ENCODE results near the gene ACVRL1. TPM values are rescaled to one million over a fixed set of nuclear protein-coding genes. Genes with fewer than 3 reads are reported as not detected.
A peak's percentile ranks its signal among the peaks of the same experiment; 100 is the strongest.

The ACVRL1 gene
- total RNA-seq, 2 experiments from 2014 or later, result not detected

DNA sequence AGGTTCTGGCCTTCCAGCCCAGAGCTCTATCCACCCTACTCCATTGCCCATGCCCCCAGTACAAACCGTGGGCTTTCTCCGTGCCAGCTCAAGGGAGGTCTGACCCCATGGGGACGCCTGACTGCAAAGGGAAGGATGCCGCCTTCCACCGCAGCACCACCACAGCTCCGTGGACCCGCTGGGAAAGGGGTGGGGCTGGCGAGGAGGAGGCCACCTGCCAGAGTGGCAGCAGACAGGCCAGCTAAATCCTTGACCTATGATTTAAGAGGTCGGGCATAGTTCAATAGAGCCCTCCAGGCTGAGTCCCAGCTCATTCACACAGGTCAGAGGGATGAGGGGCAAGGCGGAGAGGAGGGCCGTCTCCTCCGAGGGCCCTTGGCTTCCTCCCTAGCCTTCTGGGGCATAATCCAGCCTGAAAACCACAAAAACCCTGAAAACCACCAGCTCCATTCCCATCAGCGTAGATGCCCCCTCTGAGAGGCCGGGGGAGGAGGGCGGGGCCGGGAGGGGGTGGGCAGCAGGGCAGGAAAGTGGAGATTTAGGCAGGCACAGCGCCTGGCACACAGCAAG lies 43.9 kb upstream of the ACVRL1 start:
- Mint-ChIP-seq H3K27ac (no peak overlapping the region), H3K9me3 (no peaks in the 10 kb centered on the region), H3K36me3 (ENCODE audit: low read depth) (no peaks in the 10 kb centered on the region), H3K4me3 (peak overlapping the region; percentile 54), H3K4me1 (ENCODE audit: low read depth) (peaks cover 13% of the 10 kb centered on the region), H3K27me3 (peaks cover 74% of the 10 kb centered on the region)
- intact Hi-C loops (cut with DNase I, micrococcal nuclease), result no loop called here
- TF ChIP-seq, protein P1, sequence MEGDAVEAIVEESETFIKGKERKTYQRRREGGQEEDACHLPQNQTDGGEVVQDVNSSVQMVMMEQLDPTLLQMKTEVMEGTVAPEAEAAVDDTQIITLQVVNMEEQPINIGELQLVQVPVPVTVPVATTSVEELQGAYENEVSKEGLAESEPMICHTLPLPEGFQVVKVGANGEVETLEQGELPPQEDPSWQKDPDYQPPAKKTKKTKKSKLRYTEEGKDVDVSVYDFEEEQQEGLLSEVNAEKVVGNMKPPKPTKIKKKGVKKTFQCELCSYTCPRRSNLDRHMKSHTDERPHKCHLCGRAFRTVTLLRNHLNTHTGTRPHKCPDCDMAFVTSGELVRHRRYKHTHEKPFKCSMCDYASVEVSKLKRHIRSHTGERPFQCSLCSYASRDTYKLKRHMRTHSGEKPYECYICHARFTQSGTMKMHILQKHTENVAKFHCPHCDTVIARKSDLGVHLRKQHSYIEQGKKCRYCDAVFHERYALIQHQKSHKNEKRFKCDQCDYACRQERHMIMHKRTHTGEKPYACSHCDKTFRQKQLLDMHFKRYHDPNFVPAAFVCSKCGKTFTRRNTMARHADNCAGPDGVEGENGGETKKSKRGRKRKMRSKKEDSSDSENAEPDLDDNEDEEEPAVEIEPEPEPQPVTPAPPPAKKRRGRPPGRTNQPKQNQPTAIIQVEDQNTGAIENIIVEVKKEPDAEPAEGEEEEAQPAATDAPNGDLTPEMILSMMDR (IDR thresholded peaks at IDR 0.05), result no peak
- H3K9me3 ChIP-seq (ENCODE audit: control insufficient read depth in 1 of 2, insufficient read depth in 1 of 2, low read length in 2 of 2), result peaks cover 0 to 12% of the 10 kb centered on the region in 2 experiments
- no peaks in the 10 kb centered on the region for H3K36me3 ChIP-seq (ENCODE audit: insufficient read depth, low read length)
- no peak overlapping the region for H3K27ac ChIP-seq (ENCODE audit: low read depth in 1 of 2, low read length in 2 of 2)
- H3K4me1 ChIP-seq (ENCODE audit: insufficient read depth, low read length), result peaks cover 18% of the 10 kb centered on the region
- H3K4me3 ChIP-seq (ENCODE audit: low read length), result peak overlapping the region; percentile 42
- ChIA-PET CTCF (no interaction called here), POLR2A (interaction anchor here (1.6 kb wide), 1 partner anchor 25 kb away, joined by 5 read pairs; the partner anchor contains the start of gene ANKRD33)
- peaks cover 43 to 59% of the 10 kb centered on the region in 2 experiments for H3K27me3 ChIP-seq (ENCODE audit: control insufficient read depth in 1 of 2, insufficient read depth in 2 of 2, low read length in 2 of 2)
- ATAC-seq (ENCODE audit: poor library complexity), result no peak
- no peak for DNase-seq

DNA sequence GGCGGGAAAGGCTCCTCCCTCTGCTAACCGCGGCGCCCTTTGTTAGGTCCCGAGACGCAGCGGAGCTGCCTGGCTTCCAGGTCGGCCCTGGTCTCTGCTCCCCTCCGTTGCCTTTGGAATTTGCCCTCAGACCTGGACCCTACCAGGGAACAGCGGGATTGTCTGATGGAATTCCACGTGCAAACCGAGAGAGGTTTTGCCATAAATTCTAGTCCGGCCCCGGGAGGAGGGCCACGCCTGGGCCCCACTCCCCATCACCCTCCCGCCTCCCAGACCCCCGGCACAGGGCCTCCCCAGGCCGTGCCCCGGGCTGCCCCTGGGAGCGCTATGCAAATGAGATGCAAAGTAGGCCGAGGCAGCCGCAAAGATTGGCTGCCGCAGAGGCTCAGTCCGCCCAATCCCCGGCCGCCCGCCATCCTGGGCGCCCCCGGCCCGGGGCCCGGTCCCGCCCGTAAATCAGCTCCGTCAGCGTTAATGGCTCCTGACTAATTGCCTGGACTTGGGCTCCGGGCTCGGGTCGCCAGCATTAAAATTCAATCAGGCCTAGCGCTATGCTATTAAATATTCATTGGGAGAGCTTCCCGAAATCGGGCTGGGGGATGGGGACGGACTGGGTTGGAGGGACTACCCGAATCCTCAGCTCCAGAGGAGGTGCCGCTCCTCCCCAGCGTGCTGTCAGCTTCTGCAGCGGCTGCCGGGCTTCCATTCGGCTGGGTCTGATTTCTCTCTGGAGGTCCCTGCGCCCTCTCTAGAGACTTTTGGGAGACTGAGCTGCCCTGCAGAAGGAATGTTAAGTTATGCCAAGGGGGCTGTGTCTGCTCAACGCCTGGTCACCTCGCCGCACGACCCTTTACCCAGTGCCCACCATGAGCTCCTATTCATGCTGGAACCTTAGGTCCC lies 43.1 kb upstream of the ACVRL1 start:
- Mint-ChIP-seq H3K9me3 (no peaks in the 10 kb centered on the region), H3K4me1 (ENCODE audit: low read depth) (peaks cover 13% of the 10 kb centered on the region), H3K27me3 (peaks cover 80% of the 10 kb centered on the region), H3K36me3 (ENCODE audit: low read depth) (no peaks in the 10 kb centered on the region), H3K4me3 (peak overlapping the region; percentile 34), H3K27ac (no peak overlapping the region)
- Histone ChIP-seq H3K27ac (ENCODE audit: low read depth in 1 of 2, low read length in 2 of 2) (no peak overlapping the region), H3K36me3 (ENCODE audit: insufficient read depth, low read length) (no peaks in the 10 kb centered on the region), H3K4me1 (ENCODE audit: insufficient read depth, low read length) (peaks cover 25% of the 10 kb centered on the region), H3K27me3 (ENCODE audit: control insufficient read depth in 1 of 2, insufficient read depth in 2 of 2, low read length in 2 of 2) (peaks cover 49 to 66% of the 10 kb centered on the region in 2 experiments), H3K4me3 (ENCODE audit: low read length) (peak overlapping the region; percentile 42), H3K9me3 (ENCODE audit: control insufficient read depth in 1 of 2, insufficient read depth in 1 of 2, low read length in 2 of 2) (peaks cover 0 to 18% of the 10 kb centered on the region in 2 experiments)
- ChIA-PET CTCF (no interaction called here), POLR2A (interaction anchor here (0.8 to 1.6 kb wide), 4 partner anchors 9 to 43 kb away, joined by 3 to 5 read pairs (median 5); partner anchors contain the start of gene ANKRD33)
- TF ChIP-seq, protein P1 (IDR thresholded peaks at IDR 0.05), result no peak
- peak in 3 of 14 experiments; percentile 19 to 44 (median 39) for DNase-seq
- peak; percentile 78 for ATAC-seq (ENCODE audit: poor library complexity)
- intact Hi-C loops (cut with DNase I, micrococcal nuclease), result no loop called here

DNA sequence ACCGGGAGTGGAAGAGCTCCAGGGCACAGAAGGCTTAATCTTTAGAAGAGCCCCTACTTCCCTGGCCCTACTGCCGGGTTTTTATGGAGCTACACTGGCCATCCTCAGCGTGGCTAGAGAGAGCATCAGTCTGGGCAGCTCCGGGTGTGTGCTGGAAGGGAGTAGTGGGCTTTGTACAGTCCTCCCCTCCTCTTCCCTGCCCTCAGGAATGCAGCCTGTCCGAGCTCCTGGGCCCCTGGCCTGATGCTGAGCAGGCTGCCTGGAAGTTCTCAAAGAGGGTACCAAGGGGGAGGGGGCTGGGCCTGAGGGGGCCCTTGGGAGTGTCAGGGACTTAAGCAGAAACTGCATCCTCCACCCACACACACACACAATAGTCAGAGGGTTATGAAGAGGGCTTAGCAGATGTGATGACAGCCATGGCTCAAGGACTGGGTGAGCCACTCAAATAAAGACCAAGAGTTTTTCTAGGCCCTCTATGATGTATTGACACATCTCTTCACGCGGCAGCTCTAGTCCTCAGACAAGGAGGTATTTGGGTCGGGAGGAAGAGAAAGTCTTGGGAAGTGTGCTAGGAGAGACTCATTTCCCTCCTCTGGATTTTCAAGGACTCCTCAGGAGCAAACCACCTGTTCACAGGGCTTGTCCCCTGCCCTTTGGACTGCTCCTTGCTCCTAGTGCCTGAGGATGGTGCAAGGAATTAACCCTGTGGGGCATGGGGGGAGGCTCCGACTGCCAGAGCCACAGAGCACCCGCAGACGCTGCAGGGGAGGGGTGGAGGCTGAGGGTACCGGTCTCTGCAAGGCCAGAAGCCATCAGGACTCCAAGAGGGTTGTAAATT lies 42.3 kb upstream of the ACVRL1 start:
- Mint-ChIP-seq H3K4me1 (ENCODE audit: low read depth) (peaks cover 16% of the 10 kb centered on the region), H3K4me3 (no peak overlapping the region), H3K9me3 (no peaks in the 10 kb centered on the region), H3K36me3 (ENCODE audit: low read depth) (no peaks in the 10 kb centered on the region), H3K27ac (no peak overlapping the region), H3K27me3 (peaks cover 83% of the 10 kb centered on the region)
- H3K36me3 ChIP-seq (ENCODE audit: insufficient read depth, low read length), result no peaks in the 10 kb centered on the region
- no peak for ATAC-seq (ENCODE audit: poor library complexity)
- intact Hi-C loops (cut with DNase I, micrococcal nuclease), result no loop called here
- no peak for DNase-seq
- no peak overlapping the region for H3K4me3 ChIP-seq (ENCODE audit: low read length)
- H3K4me1 ChIP-seq (ENCODE audit: insufficient read depth, low read length), result peaks cover 28% of the 10 kb centered on the region
- TF ChIP-seq, protein P1 (IDR thresholded peaks at IDR 0.05), result no peak
- ChIA-PET POLR2A (interaction anchor here (0.8 to 1.6 kb wide), 3 partner anchors 8 to 44 kb away, joined by 3 to 5 read pairs (median 5); no protein-coding TSS in a partner anchor), CTCF (no interaction called here)
- peaks cover 56 to 73% of the 10 kb centered on the region in 2 experiments for H3K27me3 ChIP-seq (ENCODE audit: control insufficient read depth in 1 of 2, insufficient read depth in 2 of 2, low read length in 2 of 2)
- no peak overlapping the region for H3K27ac ChIP-seq (ENCODE audit: low read depth in 1 of 2, low read length in 2 of 2)
- peaks cover 0 to 18% of the 10 kb centered on the region in 2 experiments for H3K9me3 ChIP-seq (ENCODE audit: control insufficient read depth in 1 of 2, insufficient read depth in 1 of 2, low read length in 2 of 2)

Data from CD4-positive, alpha-beta T cell (primary cell).